ENCODE data around the gene TNFSF8.

The TNFSF8 gene

GRCh38 chr9:114894609-114895433, 35.6 kb downstream of the TNFSF8 start (continued):
- TF ChIP-seq ZNF211 (tag by site-specific recombination; IDR thresholded peaks at IDR 0.05; ENCODE audit: low read depth), result no peak
- TF ChIP-seq ZNF404 (tag by site-specific recombination; IDR thresholded peaks at IDR 0.05), result no peak
- no peak for TF ChIP-seq ZSCAN30 (tag by site-specific recombination; IDR thresholded peaks at IDR 0.05)
- TF ChIP-seq ZBTB21 (tag by site-specific recombination; IDR thresholded peaks at IDR 0.05), result peak; percentile 85
- TF ChIP-seq ZNF350 (tag by site-specific recombination; IDR thresholded peaks at IDR 0.05), result no peak
- peak; percentile 35 for TF ChIP-seq SP7 (tag by site-specific recombination; IDR thresholded peaks at IDR 0.05)
- no peak for TF ChIP-seq BCL6B (tag by site-specific recombination; IDR thresholded peaks at IDR 0.05)
- TF ChIP-seq HOXA7 (CRISPR knock-in tag; IDR thresholded peaks at IDR 0.05; ENCODE audit: borderline replicate concordance), result no peak
- no peak for TF ChIP-seq ZNF302 (tag by site-specific recombination; IDR thresholded peaks at IDR 0.05; ENCODE audit: low read depth)
- TF ChIP-seq ZNF146 (tag by site-specific recombination; IDR thresholded peaks at IDR 0.05), result no peak
- peak; percentile 68 for TF ChIP-seq ZNF518A (tag by site-specific recombination; conservative IDR thresholded peaks at IDR 0.05; ENCODE audit: low read depth)
- TF ChIP-seq ZNF76 (tag by site-specific recombination; IDR thresholded peaks at IDR 0.05; ENCODE audit: borderline replicate concordance, low read depth), result no peak
- TF ChIP-seq ZBTB8A (tag by site-specific recombination; IDR thresholded peaks at IDR 0.05), result no peak
- TF ChIP-seq ZNF623 (tag by site-specific recombination; IDR thresholded peaks at IDR 0.05), result no peak
- TF ChIP-seq ZNF19 (tag by site-specific recombination; IDR thresholded peaks at IDR 0.05; ENCODE audit: low read depth), result no peak
- TF ChIP-seq HIC1 (tag by site-specific recombination; IDR thresholded peaks at IDR 0.05), result no peak; the same call in 1 of the 2 replicates
- no peak for TF ChIP-seq ZNF747 (tag by site-specific recombination; IDR thresholded peaks at IDR 0.05)
- no peak for TF ChIP-seq ZNF501 (tag by site-specific recombination; IDR thresholded peaks at IDR 0.05)
- TF ChIP-seq ZNF174 (tag by site-specific recombination; IDR thresholded peaks at IDR 0.05), result no peak
- no peak for TF ChIP-seq ZIC2 (tag by site-specific recombination; IDR thresholded peaks at IDR 0.05)
- no peak for TF ChIP-seq ZBTB20 (tag by site-specific recombination; IDR thresholded peaks at IDR 0.05)
- TF ChIP-seq ZBTB26 (tag by site-specific recombination; optimal IDR thresholded peaks at IDR 0.05), result no peak
- no peak for TF ChIP-seq ZNF114 (tag by site-specific recombination; IDR thresholded peaks at IDR 0.05)
- TF ChIP-seq ZNF2 (tag by site-specific recombination; IDR thresholded peaks at IDR 0.05), result no peak
- no peak for TF ChIP-seq KLF10 (tag by site-specific recombination; IDR thresholded peaks at IDR 0.05)
- no peak for TF ChIP-seq ZNF248 (tag by site-specific recombination; IDR thresholded peaks at IDR 0.05)
- peak; percentile 35; the same call in 1 of the 2 replicates for TF ChIP-seq ZBTB17 (tag by site-specific recombination; IDR thresholded peaks at IDR 0.05)
- no peak for TF ChIP-seq WT1 (tag by site-specific recombination; IDR thresholded peaks at IDR 0.05)
- peak; percentile 62; the same call in 1 of the 2 replicates for TF ChIP-seq ATF2 (tag by site-specific recombination; IDR thresholded peaks at IDR 0.05; ENCODE audit: low read depth)
- no peak for TF ChIP-seq REPIN1 (tag by site-specific recombination; IDR thresholded peaks at IDR 0.05; ENCODE audit: low read depth)
